ENCODE measurements around the gene SBF2. TPM values are rescaled to one million over a fixed set of nuclear protein-coding genes. Genes with fewer than 3 reads are reported as not detected.

Gene SBF2
- total and polyA plus RNA-seq, 2 donors (not counting 3 experiments of a cell fraction or from before 2014, with no cell fraction given), result 15.4 to 42.4 TPM

GRCh38 chr11:10268746-10269488, 25.1 kb downstream of the SBF2 start:
- no peaks in the 10 kb centered on the region for H3K9me3 ChIP-seq (replicated peaks; ENCODE audit: control insufficient read depth, insufficient read depth, low read length)
- H3K79me2 ChIP-seq (ENCODE audit: control insufficient read depth, insufficient read depth, low read length), result peaks cover 32% of the 10 kb centered on the region
- H3K9ac ChIP-seq (replicated peaks; ENCODE audit: extremely low read depth, insufficient read depth, low read length), result no peak overlapping the region
- DNase-seq (ENCODE audit: low read depth, low spot score) (no peak), FAIRE-seq (peak; percentile 21)
- H2AFZ ChIP-seq (ENCODE audit: low read depth, low read length), result no peak overlapping the region
- ChIA-PET CTCF (interaction anchor here (0.8 to 2.3 kb wide), 5 partner anchors 9 to 34 kb away, joined by 3 to 6 read pairs (median 3); no protein-coding TSS in a partner anchor), POLR2A (no interaction called here)
- H3K4me2 ChIP-seq (ENCODE audit: insufficient read depth, low read length), result no peak overlapping the region
- H3K9me1 ChIP-seq (replicated peaks; ENCODE audit: control insufficient read depth, extremely low read depth, insufficient read depth, low read length), result no peaks in the 10 kb centered on the region
- dilution Hi-C loops (cut with MboI; ENCODE audit: extremely low pct_ligation_motif_present, low sequenced_read_pairs), result no loop called here
- TF ChIP-seq POLR2A (IDR thresholded peaks at IDR 0.05; ENCODE audit: low read depth, low read length) (no peak), MAX (IDR thresholded peaks at IDR 0.05; ENCODE audit: insufficient read depth, insufficient read length) (no peak)
- no peak overlapping the region for H3K27ac ChIP-seq (ENCODE audit: insufficient read depth, low read depth, low read length)
- H4K20me1 ChIP-seq (replicated peaks; ENCODE audit: control insufficient read depth, extremely low read depth, insufficient read depth, low read length), result peaks cover 2% of the 10 kb centered on the region
- no TSS peak for BruUV-seq (replicated peaks)
- no peak overlapping the region for H3K4me3 ChIP-seq (replicated peaks in 1 of 3; ENCODE audit: insufficient read depth in 1 of 3, low read depth in 1 of 3, low read length in 3 of 3)
- no peaks in the 10 kb centered on the region for H3K27me3 ChIP-seq (ENCODE audit: control insufficient read depth in 2 of 2, insufficient read depth in 2 of 2, low read length in 2 of 2)
- no peaks in the 10 kb centered on the region for H3K36me3 ChIP-seq (ENCODE audit: control insufficient read depth in 2 of 2, extremely low read depth in 1 of 2, insufficient read depth in 2 of 2, low read length in 2 of 2)
- H3K4me1 ChIP-seq (ENCODE audit: control insufficient read depth, extremely low read depth, insufficient read depth, low read length), result no peaks in the 10 kb centered on the region
- intact Hi-C loops (cut with micrococcal nuclease), result no loop called here

- CTCF ChIA-PET, result interaction anchor here (1.3 to 2.3 kb wide), 2 partner anchors 10 to 36 kb away, joined by 3 to 6 read pairs; no protein-coding TSS in a partner anchor
Measured at GRCh38 chr11:10267821-10268220, 26.2 kb downstream of the SBF2 start.

More at GRCh38 chr11:10267821-10268220, 26.2 kb downstream of the SBF2 start:
- no TSS peak for BruUV-seq (replicated peaks)
- POLR2A ChIA-PET, result no interaction called here
- peaks cover 2% of the 10 kb centered on the region for H4K20me1 ChIP-seq (replicated peaks; ENCODE audit: control insufficient read depth, extremely low read depth, insufficient read depth, low read length)
- no peak overlapping the region for H2AFZ ChIP-seq (ENCODE audit: low read depth, low read length)
- FAIRE-seq (no peak), DNase-seq (ENCODE audit: low read depth, low spot score) (no peak)
- dilution Hi-C loops (cut with MboI; ENCODE audit: extremely low pct_ligation_motif_present, low sequenced_read_pairs), result no loop called here
- no peaks in the 10 kb centered on the region for H3K9me1 ChIP-seq (replicated peaks; ENCODE audit: control insufficient read depth, extremely low read depth, insufficient read depth, low read length)
- TF ChIP-seq EZH2 (IDR thresholded peaks at IDR 0.05; ENCODE audit: borderline replicate concordance, low read depth, low read length, severe bottlenecking) (no peak), CTCF (IDR thresholded peaks at IDR 0.05; ENCODE audit: extremely low read depth in 1 of 2, insufficient read depth in 1 of 2, low read depth in 1 of 2, low read length in 2 of 2) (no peak), POLR2A (IDR thresholded peaks at IDR 0.05; ENCODE audit: low read depth, low read length) (no peak), JUN (IDR thresholded peaks at IDR 0.05; ENCODE audit: borderline replicate concordance, insufficient read depth, insufficient read length, low read depth) (no peak), MAX (IDR thresholded peaks at IDR 0.05; ENCODE audit: insufficient read depth, insufficient read length) (no peak), MYC (IDR thresholded peaks at IDR 0.05; ENCODE audit: low read depth, low read length) (no peak), GATA2 (IDR thresholded peaks at IDR 0.05; ENCODE audit: insufficient read depth, insufficient read length, low read depth, low read length) (no peak)
- H3K9ac ChIP-seq (replicated peaks; ENCODE audit: extremely low read depth, insufficient read depth, low read length), result no peak overlapping the region
- H3K9me3 ChIP-seq (replicated peaks; ENCODE audit: control insufficient read depth, insufficient read depth, low read length), result no peaks in the 10 kb centered on the region
- intact Hi-C loops (cut with micrococcal nuclease), result no loop called here
- no peak overlapping the region for H3K4me2 ChIP-seq (ENCODE audit: insufficient read depth, low read length)
- peaks cover 30% of the 10 kb centered on the region for H3K79me2 ChIP-seq (ENCODE audit: control insufficient read depth, insufficient read depth, low read length)
- H3K27me3 ChIP-seq (ENCODE audit: control insufficient read depth in 2 of 2, insufficient read depth in 2 of 2, low read length in 2 of 2), result no peaks in the 10 kb centered on the region
- H3K27ac ChIP-seq (ENCODE audit: insufficient read depth, low read depth, low read length), result no peak overlapping the region
- H3K36me3 ChIP-seq (ENCODE audit: control insufficient read depth in 2 of 2, extremely low read depth in 1 of 2, insufficient read depth in 2 of 2, low read length in 2 of 2), result no peaks in the 10 kb centered on the region
- no peak overlapping the region for H3K4me3 ChIP-seq (replicated peaks in 1 of 3; ENCODE audit: insufficient read depth in 1 of 3, low read depth in 1 of 3, low read length in 3 of 3)
- H3K4me1 ChIP-seq (ENCODE audit: control insufficient read depth, extremely low read depth, insufficient read depth, low read length), result no peaks in the 10 kb centered on the region
